Measurements from ENCODE around the gene APP. TPM values are rescaled to one million over a fixed set of nuclear protein-coding genes. Genes with fewer than 3 reads are reported as not detected.
"Not testable (repeated sequence)": the region's sequence is repeated elsewhere in the genome, so short reads cannot be mapped to it uniquely, and the experiment has no call there.

APP gene
- total RNA-seq, 1 experiment from 2014 or later = 224 TPM

DNA sequence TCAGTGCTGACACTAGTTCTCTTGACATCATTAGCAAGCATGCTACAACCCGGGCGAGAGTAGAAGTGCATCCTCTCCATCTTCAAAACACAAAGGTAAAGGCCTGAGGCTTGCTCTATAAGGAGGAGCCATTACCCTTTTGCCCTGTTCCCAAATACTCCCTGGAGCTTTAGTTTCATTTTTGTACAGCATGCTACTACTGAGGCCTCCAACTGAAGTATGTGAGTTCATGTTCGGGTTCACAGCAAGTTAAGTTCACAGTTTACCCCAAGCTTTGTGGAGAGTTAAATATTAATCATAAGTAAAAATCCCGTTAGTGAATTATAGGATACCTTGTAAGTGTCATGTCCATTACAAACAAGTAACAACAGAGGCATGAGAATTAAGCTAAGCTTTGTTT lies 156.6 kb downstream of the APP start:
- CTCF ChIA-PET = no interaction called here
- no peaks in the 10 kb centered on the region for H3K36me3 ChIP-seq (ENCODE audit: low read depth)
- H2AFZ ChIP-seq = no peak overlapping the region
- no TSS peak for BruUV-seq (replicated peaks)
- intact Hi-C loops (cut with micrococcal nuclease; ENCODE audit: unreplicated experiment) = no loop called here
- no peaks in the 10 kb centered on the region for H3K9me3 ChIP-seq (ENCODE audit: insufficient read depth, low read depth)
- no peaks in the 10 kb centered on the region for H3K27me3 ChIP-seq (ENCODE audit: insufficient read depth, low read depth)
- no peaks in the 10 kb centered on the region for H4K20me1 ChIP-seq (ENCODE audit: insufficient read depth)
- DNase-seq = no peak
- no peaks in the 10 kb centered on the region for H3K9me2 ChIP-seq (ENCODE audit: insufficient read depth)
- TF ChIP-seq EZH2 (IDR thresholded peaks at IDR 0.05; ENCODE audit: low read depth) = no peak
- TF ChIP-seq, protein P1, sequence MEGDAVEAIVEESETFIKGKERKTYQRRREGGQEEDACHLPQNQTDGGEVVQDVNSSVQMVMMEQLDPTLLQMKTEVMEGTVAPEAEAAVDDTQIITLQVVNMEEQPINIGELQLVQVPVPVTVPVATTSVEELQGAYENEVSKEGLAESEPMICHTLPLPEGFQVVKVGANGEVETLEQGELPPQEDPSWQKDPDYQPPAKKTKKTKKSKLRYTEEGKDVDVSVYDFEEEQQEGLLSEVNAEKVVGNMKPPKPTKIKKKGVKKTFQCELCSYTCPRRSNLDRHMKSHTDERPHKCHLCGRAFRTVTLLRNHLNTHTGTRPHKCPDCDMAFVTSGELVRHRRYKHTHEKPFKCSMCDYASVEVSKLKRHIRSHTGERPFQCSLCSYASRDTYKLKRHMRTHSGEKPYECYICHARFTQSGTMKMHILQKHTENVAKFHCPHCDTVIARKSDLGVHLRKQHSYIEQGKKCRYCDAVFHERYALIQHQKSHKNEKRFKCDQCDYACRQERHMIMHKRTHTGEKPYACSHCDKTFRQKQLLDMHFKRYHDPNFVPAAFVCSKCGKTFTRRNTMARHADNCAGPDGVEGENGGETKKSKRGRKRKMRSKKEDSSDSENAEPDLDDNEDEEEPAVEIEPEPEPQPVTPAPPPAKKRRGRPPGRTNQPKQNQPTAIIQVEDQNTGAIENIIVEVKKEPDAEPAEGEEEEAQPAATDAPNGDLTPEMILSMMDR (conservative IDR thresholded peaks at IDR 0.05) = no peak
- H3K4me3 ChIP-seq = no peak overlapping the region
- H3K27ac ChIP-seq = no peak overlapping the region
- H3K4me2 ChIP-seq = no peak overlapping the region
- H3K79me2 ChIP-seq (ENCODE audit: low read depth) = no peaks in the 10 kb centered on the region
- H3K4me1 ChIP-seq (replicated peaks; ENCODE audit: insufficient read depth) = peaks cover 7% of the 10 kb centered on the region; the same call in 1 of the 2 replicates
- POLR2A ChIA-PET (ENCODE audit: unreplicated experiment) = no interaction called here
- H3F3A ChIP-seq (ENCODE audit: insufficient read depth, low read depth) = no peaks in the 10 kb centered on the region

DNA sequence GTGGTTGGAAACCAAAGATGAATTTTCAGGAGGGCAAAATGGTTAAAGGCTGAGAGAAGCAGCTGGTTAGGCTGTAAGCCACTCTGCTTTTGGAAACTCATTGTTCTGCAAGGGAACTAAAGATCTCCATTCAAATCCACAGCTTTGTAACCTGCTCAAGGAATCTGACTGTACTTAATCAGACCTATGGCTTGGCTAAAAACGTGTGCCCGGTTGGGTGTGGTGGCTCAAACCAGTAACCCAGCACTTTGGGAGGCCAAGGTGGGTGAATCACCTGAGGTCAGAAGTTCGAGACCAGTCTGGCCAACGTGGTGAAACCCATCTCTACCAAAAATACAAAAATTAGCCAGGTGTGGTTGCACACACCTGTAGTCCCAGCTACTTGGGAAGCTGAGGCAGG lies 158.1 kb downstream of the APP start:
- H3K79me2 ChIP-seq (ENCODE audit: low read depth); H3K4me3 ChIP-seq; H4K20me1 ChIP-seq (ENCODE audit: insufficient read depth); H3K9me3 ChIP-seq (ENCODE audit: insufficient read depth, low read depth); intact Hi-C loops (cut with micrococcal nuclease; ENCODE audit: unreplicated experiment); H3K4me2 ChIP-seq; CTCF ChIA-PET; H3K4me1 ChIP-seq (replicated peaks; ENCODE audit: insufficient read depth); H3F3A ChIP-seq (ENCODE audit: insufficient read depth, low read depth); BruUV-seq (replicated peaks); H3K27me3 ChIP-seq (ENCODE audit: insufficient read depth, low read depth); H3K9me2 ChIP-seq (ENCODE audit: insufficient read depth); H3K36me3 ChIP-seq (ENCODE audit: low read depth); H3K27ac ChIP-seq; POLR2A ChIA-PET (ENCODE audit: unreplicated experiment); H2AFZ ChIP-seq: not testable (repeated sequence)
- peak in 1 of 2 experiments; percentile 54 for DNase-seq

DNA sequence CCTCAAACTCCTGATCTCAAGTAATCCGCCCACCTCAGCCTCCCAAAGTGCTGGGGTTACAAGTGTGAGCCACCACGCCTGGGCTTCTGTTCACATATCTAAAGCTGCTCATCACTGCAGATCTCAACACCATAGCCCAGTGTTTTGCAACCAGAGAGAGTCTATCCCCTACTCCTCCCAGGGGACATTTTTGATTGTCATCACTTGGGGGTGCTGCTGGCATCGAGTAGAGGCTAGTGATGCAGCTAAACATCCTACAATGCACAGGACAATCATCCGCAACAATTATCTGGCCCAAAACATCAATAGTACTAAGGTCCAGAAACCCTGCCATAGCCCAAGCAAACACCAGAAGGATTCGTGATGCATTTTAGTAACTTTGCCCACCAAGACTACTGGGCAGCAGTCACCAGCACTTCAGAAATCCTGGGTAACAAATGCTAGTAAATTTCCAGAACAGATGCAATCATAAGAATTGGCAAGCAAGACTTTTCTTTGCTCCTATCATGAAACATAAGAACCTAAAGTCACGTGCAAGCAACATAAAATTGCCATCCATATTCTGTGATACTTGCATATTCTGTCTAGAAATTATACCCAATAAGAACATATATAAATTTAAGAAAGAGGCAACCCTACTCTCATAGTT lies 159.2 kb downstream of the APP start:
- Histone ChIP-seq H3K4me2 (no peak overlapping the region), H2AFZ (no peak overlapping the region), H3K4me3 (no peak overlapping the region), H3F3A (ENCODE audit: insufficient read depth, low read depth) (no peaks in the 10 kb centered on the region), H3K36me3 (ENCODE audit: low read depth) (no peaks in the 10 kb centered on the region), H3K79me2 (ENCODE audit: low read depth) (no peaks in the 10 kb centered on the region), H3K27me3 (ENCODE audit: insufficient read depth, low read depth) (no peaks in the 10 kb centered on the region), H3K4me1 (replicated peaks; ENCODE audit: insufficient read depth) (peaks cover 7% of the 10 kb centered on the region; the same call in 1 of the 2 replicates), H4K20me1 (ENCODE audit: insufficient read depth) (no peaks in the 10 kb centered on the region), H3K9me3 (ENCODE audit: insufficient read depth, low read depth) (no peaks in the 10 kb centered on the region), H3K9me2 (ENCODE audit: insufficient read depth) (no peaks in the 10 kb centered on the region), H3K27ac (no peak overlapping the region)
- TF ChIP-seq EZH2 (IDR thresholded peaks at IDR 0.05; ENCODE audit: low read depth) = no peak
- TF ChIP-seq, protein P1 (conservative IDR thresholded peaks at IDR 0.05) = no peak
- POLR2A ChIA-PET (ENCODE audit: unreplicated experiment) = no interaction called here
- DNase-seq = no peak
- intact Hi-C loops (cut with micrococcal nuclease; ENCODE audit: unreplicated experiment) = no loop called here
- no TSS peak for BruUV-seq (replicated peaks)
- CTCF ChIA-PET = no interaction called here

DNA sequence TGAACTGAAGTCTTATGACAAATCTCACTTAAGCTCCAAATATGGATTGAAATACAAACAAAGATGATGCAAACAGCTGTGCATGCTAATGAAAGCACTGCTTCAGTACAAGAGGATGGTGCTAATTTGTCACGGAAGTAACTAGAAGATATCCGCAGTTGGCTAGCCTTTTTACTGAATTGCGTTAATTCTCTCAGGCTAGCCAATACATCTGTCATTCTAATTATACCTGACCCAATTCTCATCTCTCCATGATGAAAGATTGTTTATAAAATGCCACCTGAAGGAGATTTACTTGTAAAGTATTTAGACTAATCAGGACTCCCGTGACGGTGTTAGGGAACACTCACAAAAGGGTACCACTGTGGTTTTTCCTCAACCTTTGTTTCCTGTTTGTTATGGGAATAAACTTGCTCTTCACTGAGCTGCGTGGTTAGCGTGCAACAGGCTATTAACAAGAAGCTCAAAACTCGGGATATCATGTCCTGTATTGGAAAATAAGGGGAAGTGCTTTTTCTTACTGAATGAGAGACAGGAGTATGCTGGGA lies 162.5 kb downstream of the APP start:
- CTCF ChIA-PET = no interaction called here
- no peaks in the 10 kb centered on the region for H4K20me1 ChIP-seq (ENCODE audit: insufficient read depth)
- no peak overlapping the region for H3K4me2 ChIP-seq
- H3K79me2 ChIP-seq (ENCODE audit: low read depth) = no peaks in the 10 kb centered on the region
- no peaks in the 10 kb centered on the region for H3K9me2 ChIP-seq (ENCODE audit: insufficient read depth)
- H3K4me3 ChIP-seq = no peak overlapping the region
- no TSS peak for BruUV-seq (replicated peaks)
- POLR2A ChIA-PET (ENCODE audit: unreplicated experiment) = no interaction called here
- no peaks in the 10 kb centered on the region for H3F3A ChIP-seq (ENCODE audit: insufficient read depth, low read depth)
- H3K36me3 ChIP-seq (ENCODE audit: low read depth) = no peaks in the 10 kb centered on the region
- no peak for TF ChIP-seq EZH2 (IDR thresholded peaks at IDR 0.05; ENCODE audit: low read depth)
- TF ChIP-seq, protein P1 (conservative IDR thresholded peaks at IDR 0.05) = no peak
- DNase-seq = no peak
- H2AFZ ChIP-seq = no peak overlapping the region
- H3K4me1 ChIP-seq (replicated peaks; ENCODE audit: insufficient read depth) = peaks cover 4% of the 10 kb centered on the region; the same call in 1 of the 2 replicates
- no peaks in the 10 kb centered on the region for H3K27me3 ChIP-seq (ENCODE audit: insufficient read depth, low read depth)
- H3K27ac ChIP-seq = no peak overlapping the region
- intact Hi-C loops (cut with micrococcal nuclease; ENCODE audit: unreplicated experiment) = no loop called here
- no peaks in the 10 kb centered on the region for H3K9me3 ChIP-seq (ENCODE audit: insufficient read depth, low read depth)

Measured in PC-9 (cell line).